Measurements from ENCODE around the gene RIC8B.

DNA sequence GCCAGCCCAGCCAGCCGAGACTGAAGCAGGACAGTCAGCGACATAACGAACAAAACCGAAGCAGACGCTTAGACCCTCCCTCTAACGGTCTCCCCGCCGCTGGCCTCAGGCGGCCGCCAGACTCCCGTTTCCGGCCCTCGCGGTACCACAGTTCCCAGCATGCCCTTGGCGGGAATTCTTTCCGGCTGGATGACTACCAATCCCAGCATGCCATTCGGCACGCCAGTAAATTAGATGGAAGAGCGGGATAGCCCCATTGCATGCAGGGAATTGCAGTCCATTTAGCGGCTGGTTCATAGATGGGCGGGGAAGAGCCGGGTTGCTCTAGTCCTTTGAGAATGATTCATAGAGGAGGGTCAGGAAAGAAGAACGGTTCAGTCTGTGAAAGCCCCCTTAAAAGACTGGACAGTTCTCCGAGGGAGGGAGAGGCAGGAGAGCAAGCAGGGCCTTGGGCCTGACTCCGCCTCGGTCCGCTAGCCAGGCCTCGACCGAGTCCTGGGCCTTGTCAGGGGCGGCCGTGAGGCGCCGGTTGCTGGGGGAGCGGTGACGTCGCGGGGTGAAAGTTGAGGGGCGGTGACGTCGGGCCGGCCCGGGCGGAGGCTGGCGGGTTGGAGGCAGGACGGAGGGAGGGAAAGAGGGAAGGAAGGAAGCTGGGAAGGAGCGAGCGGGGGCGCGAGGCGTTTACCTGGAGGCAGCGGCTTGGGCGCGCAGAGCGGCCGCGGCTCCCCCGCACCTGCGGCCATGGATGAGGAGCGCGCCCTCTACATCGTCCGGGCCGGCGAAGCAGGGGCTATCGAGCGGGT lies at the start of gene RIC8B:
- TF ChIP-seq POLR2AphosphoS5 (IDR thresholded peaks at IDR 0.05; ENCODE audit: low read depth, low read length) = no peak
- TF ChIP-seq POLR2A (IDR thresholded peaks at IDR 0.05; ENCODE audit: low read depth, low read length) = no peak; the same call in 1 of the 2 replicates
- TF ChIP-seq TAF1 (IDR thresholded peaks at IDR 0.05; ENCODE audit: low read depth, low read length) = peak; percentile 21; the same call in 1 of the 2 replicates
- no peak for TF ChIP-seq SPI1 (IDR thresholded peaks at IDR 0.05; ENCODE audit: low read depth, low read length)
- 0 out of 2 replicates have a peak, but pooled peaks have one; percentile 20 for TF ChIP-seq POU2F2 (IDR thresholded peaks at IDR 0.05; ENCODE audit: low read depth, low read length)
